ENCODE results near the gene NF1.

Gene NF1

DNA sequence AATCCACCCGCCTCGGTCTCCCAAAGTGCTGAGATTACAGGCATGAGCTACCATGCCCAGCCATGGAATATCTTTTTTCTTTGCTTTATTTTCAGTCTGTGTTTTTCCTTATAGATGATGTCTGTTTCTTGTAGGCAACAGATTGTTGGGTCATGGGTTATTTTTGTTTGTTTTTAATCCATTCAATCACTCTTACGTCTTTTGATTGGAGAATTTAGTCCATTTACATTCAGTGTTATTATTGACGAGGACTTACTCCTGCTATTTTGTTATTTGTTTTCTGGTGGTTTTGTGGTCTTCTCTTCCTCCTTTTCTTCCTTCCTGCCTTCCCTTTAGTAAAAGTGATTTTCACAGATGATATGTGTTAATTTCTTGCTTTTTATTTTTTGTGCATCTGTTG is 146.3 kb downstream of the NF1 start (continued):
- TF ChIP-seq ZNF302 (tag by site-specific recombination; IDR thresholded peaks at IDR 0.05; ENCODE audit: low read depth) (no peak), ZNF76 (tag by site-specific recombination; IDR thresholded peaks at IDR 0.05; ENCODE audit: borderline replicate concordance, low read depth) (no peak), ZNF529 (tag by site-specific recombination; IDR thresholded peaks at IDR 0.05; ENCODE audit: insufficient replicate concordance) (no peak), ZNF174 (tag by site-specific recombination; IDR thresholded peaks at IDR 0.05) (no peak)
- TF ChIP-seq, protein P1, sequence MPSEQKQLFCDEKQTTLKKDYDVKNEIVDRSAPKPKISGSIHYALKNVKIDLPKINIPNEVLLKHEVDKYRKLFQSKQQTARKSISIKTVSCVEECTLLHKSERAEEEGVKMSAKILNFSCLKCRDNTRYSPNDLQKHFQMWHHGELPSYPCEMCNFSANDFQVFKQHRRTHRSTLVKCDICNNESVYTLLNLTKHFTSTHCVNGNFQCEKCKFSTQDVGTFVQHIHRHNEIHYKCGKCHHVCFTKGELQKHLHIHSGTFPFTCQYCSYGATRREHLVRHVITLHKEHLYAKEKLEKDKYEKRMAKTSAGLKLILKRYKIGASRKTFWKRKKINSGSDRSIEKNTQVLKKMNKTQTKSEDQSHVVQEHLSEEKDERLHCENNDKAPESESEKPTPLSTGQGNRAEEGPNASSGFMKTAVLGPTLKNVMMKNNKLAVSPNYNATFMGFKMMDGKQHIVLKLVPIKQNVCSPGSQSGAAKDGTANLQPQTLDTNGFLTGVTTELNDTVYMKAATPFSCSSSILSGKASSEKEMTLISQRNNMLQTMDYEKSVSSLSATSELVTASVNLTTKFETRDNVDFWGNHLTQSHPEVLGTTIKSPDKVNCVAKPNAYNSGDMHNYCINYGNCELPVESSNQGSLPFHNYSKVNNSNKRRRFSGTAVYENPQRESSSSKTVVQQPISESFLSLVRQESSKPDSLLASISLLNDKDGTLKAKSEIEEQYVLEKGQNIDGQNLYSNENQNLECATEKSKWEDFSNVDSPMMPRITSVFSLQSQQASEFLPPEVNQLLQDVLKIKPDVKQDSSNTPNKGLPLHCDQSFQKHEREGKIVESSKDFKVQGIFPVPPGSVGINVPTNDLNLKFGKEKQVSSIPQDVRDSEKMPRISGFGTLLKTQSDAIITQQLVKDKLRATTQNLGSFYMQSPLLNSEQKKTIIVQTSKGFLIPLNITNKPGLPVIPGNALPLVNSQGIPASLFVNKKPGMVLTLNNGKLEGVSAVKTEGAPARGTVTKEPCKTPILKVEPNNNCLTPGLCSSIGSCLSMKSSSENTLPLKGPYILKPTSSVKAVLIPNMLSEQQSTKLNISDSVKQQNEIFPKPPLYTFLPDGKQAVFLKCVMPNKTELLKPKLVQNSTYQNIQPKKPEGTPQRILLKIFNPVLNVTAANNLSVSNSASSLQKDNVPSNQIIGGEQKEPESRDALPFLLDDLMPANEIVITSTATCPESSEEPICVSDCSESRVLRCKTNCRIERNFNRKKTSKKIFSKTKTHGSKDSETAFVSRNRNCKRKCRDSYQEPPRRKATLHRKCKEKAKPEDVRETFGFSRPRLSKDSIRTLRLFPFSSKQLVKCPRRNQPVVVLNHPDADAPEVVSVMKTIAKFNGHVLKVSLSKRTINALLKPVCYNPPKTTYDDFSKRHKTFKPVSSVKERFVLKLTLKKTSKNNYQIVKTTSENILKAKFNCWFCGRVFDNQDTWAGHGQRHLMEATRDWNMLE (tag by site-specific recombination; conservative IDR thresholded peaks at IDR 0.05; ENCODE audit: low read depth), result no peak

DNA sequence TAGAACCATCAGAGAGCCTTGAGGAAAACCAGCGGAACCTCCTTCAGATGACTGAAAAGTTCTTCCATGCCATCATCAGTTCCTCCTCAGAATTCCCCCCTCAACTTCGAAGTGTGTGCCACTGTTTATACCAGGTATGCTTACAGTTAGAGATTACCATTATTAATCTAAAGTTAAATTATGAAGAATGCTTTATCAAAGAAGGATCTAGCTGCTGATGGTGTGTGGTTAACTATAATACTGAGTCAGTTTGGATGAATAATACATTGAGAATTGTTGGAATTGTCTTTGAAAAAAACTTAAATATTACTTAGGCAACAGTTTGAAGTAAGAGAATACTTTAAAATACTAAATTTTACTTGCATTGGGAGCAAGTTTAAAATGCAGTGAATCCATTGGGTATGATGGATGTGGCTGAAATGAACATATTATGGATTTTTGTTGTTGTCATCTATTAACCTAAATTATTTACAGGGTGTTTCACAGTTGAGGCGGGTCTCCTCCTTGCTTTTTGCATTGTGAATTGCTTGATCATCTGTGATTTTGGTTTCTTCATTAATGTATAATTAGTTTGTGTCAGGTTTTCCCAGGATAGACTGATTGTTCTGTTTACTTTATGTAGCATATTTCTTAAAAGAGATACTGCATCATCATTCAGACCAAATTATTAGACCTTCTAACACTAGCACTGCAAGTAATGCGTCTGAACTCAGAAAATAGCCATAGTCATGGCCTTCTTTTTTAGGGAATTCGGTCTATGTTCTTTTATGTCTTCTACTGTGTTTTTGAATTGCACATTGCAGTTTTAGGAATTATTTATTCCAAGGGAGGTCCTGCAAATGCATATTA is 154.4 kb downstream of the NF1 start:
- Histone ChIP-seq H3K9me3 (ENCODE audit: control insufficient read depth, insufficient read depth, low read depth, low read length) (no peaks in the 10 kb centered on the region), H3K36me3 (ENCODE audit: control insufficient read depth in 2 of 2, insufficient read depth in 1 of 2, low read length in 2 of 2) (peaks cover 28 to 36% of the 10 kb centered on the region in 2 experiments), H3K27ac (ENCODE audit: extremely low read depth, low read depth, low read length) (no peak overlapping the region), H3K4me1 (ENCODE audit: control insufficient read depth, insufficient read depth, low read length) (no peaks in the 10 kb centered on the region), H3K4me3 (ENCODE audit: low read depth, low read length) (no peak overlapping the region)
- TF ChIP-seq ZNF214 (tag by site-specific recombination; IDR thresholded peaks at IDR 0.05; ENCODE audit: borderline replicate concordance), result no peak
- TF ChIP-seq, protein P2, sequence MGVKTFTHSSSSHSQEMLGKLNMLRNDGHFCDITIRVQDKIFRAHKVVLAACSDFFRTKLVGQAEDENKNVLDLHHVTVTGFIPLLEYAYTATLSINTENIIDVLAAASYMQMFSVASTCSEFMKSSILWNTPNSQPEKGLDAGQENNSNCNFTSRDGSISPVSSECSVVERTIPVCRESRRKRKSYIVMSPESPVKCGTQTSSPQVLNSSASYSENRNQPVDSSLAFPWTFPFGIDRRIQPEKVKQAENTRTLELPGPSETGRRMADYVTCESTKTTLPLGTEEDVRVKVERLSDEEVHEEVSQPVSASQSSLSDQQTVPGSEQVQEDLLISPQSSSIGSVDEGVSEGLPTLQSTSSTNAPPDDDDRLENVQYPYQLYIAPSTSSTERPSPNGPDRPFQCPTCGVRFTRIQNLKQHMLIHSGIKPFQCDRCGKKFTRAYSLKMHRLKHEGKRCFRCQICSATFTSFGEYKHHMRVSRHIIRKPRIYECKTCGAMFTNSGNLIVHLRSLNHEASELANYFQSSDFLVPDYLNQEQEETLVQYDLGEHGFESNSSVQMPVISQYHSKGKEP (tag by site-specific recombination; IDR thresholded peaks at IDR 0.05), result no peak
- no peak for TF ChIP-seq ZNF146 (tag by site-specific recombination; IDR thresholded peaks at IDR 0.05)
- TF ChIP-seq KLF10 (tag by site-specific recombination; IDR thresholded peaks at IDR 0.05), result no peak
- TF ChIP-seq MYNN (tag by site-specific recombination; IDR thresholded peaks at IDR 0.05; ENCODE audit: borderline replicate concordance), result no peak
- TF ChIP-seq, protein P3, sequence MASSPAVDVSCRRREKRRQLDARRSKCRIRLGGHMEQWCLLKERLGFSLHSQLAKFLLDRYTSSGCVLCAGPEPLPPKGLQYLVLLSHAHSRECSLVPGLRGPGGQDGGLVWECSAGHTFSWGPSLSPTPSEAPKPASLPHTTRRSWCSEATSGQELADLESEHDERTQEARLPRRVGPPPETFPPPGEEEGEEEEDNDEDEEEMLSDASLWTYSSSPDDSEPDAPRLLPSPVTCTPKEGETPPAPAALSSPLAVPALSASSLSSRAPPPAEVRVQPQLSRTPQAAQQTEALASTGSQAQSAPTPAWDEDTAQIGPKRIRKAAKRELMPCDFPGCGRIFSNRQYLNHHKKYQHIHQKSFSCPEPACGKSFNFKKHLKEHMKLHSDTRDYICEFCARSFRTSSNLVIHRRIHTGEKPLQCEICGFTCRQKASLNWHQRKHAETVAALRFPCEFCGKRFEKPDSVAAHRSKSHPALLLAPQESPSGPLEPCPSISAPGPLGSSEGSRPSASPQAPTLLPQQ (tag by site-specific recombination; IDR thresholded peaks at IDR 0.05), result no peak
- POLR2A ChIA-PET, result no interaction called here
- CTCF ChIA-PET, result no interaction called here

DNA sequence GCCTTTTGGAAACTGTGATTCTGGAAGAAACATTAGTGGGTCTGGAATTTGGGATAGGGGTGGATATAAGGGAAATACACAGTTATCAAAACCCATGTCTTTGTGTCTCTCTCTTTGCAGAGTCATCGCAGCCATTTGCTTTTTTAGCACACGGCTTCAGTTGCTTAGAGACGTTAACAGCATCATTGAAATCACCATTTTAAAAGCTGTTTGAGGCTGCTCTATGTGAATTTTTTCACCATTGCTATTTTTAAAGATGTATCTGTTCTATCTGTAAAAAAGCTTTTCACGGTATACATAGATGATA is 155.0 kb downstream of the NF1 start:
- Histone ChIP-seq H3K4me1 (ENCODE audit: control insufficient read depth, insufficient read depth, low read length) (peaks cover 2% of the 10 kb centered on the region; the same call in 1 of the 2 replicates), H3K27ac (ENCODE audit: extremely low read depth, low read depth, low read length) (no peak overlapping the region)
- POLR2A ChIA-PET, result no interaction called here
- TF ChIP-seq SP2 (tag by site-specific recombination; IDR thresholded peaks at IDR 0.05) (no peak), ZBTB7A (tag by site-specific recombination; IDR thresholded peaks at IDR 0.05; ENCODE audit: low read depth) (no peak), ZNF658 (tag by site-specific recombination; IDR thresholded peaks at IDR 0.05) (no peak), ZNF174 (tag by site-specific recombination; IDR thresholded peaks at IDR 0.05) (no peak), ZNF221 (tag by site-specific recombination; IDR thresholded peaks at IDR 0.05; ENCODE audit: borderline replicate concordance) (no peak), ZNF239 (tag by site-specific recombination; IDR thresholded peaks at IDR 0.05) (no peak), ZNF544 (tag by site-specific recombination; IDR thresholded peaks at IDR 0.05) (no peak), ZNF514 (tag by site-specific recombination; IDR thresholded peaks at IDR 0.05) (no peak), ZNF843 (tag by site-specific recombination; IDR thresholded peaks at IDR 0.05) (no peak)
- TF ChIP-seq, protein P4, sequence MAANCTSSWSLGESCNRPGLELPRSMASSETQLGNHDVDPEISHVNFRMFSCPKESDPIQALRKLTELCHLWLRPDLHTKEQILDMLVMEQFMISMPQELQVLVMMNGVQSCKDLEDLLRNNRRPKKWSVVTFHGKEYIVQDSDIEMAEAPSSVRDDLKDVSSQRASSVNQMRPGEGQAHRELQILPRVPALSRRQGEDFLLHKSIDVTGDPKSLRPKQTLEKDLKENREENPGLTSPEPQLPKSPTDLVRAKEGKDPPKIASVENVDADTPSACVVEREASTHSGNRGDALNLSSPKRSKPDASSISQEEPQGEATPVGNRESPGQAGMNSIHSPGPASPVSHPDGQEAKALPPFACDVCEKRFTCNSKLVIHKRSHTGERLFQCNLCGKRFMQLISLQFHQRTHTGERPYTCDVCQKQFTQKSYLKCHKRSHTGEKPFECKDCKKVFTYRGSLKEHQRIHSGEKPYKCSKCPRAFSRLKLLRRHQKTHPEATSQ (tag by site-specific recombination; IDR thresholded peaks at IDR 0.05), result no peak
- TF ChIP-seq, protein P5, sequence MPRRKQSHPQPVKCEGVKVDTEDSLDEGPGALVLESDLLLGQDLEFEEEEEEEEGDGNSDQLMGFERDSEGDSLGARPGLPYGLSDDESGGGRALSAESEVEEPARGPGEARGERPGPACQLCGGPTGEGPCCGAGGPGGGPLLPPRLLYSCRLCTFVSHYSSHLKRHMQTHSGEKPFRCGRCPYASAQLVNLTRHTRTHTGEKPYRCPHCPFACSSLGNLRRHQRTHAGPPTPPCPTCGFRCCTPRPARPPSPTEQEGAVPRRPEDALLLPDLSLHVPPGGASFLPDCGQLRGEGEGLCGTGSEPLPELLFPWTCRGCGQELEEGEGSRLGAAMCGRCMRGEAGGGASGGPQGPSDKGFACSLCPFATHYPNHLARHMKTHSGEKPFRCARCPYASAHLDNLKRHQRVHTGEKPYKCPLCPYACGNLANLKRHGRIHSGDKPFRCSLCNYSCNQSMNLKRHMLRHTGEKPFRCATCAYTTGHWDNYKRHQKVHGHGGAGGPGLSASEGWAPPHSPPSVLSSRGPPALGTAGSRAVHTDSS (tag by site-specific recombination; IDR thresholded peaks at IDR 0.05), result no peak

More for the DNA sequence above, 155.0 kb downstream of the NF1 start:
- Histone ChIP-seq H3K36me3 (ENCODE audit: control insufficient read depth in 2 of 2, insufficient read depth in 1 of 2, low read length in 2 of 2) (peaks cover 23 to 31% of the 10 kb centered on the region in 2 experiments), H3K9me3 (ENCODE audit: control insufficient read depth, insufficient read depth, low read depth, low read length) (no peaks in the 10 kb centered on the region), H3K4me3 (ENCODE audit: low read depth, low read length) (no peak overlapping the region)
- CTCF ChIA-PET, result interaction anchor here (0.5 kb wide), 1 partner anchor 14 kb away, joined by 3 read pairs; no protein-coding TSS in a partner anchor

Measured in HEK293 (cell line).